CD4-positive, alpha-beta T cell treated with Interferon gamma for 1 hour (primary cell): ENCODE results near the gene ARSB.

Experiments
- DNase-seq: peaks from one replicate; pipeline ENCODE4 v3.0.0-alpha.2; 2020

The ARSB gene

GRCh38 chr5:78799266-78800017, 185.7 kb downstream of the ARSB start:
- no peak for DNase-seq

DNA sequence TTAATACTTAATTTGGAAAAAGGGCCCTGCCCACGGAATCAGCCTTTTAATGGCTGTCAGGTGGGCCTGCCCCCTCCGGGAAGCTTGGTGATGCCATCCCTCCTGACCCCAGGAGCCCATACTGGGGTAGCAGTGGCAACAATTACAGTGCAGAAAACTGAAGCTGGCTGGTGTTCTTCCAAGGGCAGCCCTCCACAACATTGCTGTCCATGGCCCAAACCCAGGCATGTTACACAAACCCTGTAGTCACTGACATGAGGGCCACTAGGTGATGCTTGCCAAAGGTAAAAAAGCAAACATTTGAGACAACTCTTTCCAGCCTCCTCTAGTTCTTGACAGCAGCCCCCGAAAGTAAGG, 186.5 kb downstream of the ARSB start:
- no peak for DNase-seq

GRCh38 chr5:78797936-78798672, 187.0 kb downstream of the ARSB start:
- no peak for DNase-seq

GRCh38 chr5:78795757-78796156, 189.4 kb downstream of the ARSB start:
- DNase-seq = no peak

GRCh38 chr5:78794693-78795215, 190.4 kb downstream of the ARSB start:
- DNase-seq = no peak

DNA sequence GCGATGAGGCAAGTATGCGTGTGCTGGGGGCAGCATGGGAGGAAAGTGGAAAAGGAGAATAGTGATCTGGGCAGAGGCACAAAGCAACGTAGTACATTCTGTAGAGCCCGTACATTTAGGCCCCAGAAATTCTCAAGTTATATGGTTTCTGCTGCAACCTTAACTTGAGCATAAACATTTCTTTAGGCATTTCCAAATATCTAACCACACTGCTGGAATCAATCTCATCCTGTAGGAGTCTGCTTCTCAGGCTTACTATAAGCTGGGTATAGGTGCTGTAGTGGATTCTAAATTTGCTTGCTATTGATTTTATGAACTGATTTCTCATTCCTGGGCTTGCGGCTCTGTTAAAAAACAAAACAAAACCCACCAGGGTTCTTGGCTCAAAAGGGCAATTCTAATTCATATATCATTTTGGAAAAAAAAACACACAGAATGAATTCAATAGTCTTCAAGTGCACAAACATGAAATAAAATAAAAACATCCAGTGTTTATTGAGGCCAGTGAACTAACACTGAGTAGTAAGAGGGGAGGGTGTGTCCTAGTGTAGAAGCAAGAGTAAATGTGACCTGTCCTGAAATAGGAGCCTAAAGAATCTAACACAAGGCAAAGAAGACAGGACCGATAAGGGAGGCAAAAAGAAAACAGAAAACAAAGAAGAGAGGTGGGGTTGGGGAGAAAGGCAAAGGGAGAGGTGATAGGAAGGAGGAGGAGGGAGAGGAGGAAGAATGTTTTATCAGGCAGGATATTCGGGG, 191.0 kb downstream of the ARSB start:
- DNase-seq = no peak

GRCh38 chr5:78792345-78793055, 192.6 kb downstream of the ARSB start:
- no peak for DNase-seq

DNA sequence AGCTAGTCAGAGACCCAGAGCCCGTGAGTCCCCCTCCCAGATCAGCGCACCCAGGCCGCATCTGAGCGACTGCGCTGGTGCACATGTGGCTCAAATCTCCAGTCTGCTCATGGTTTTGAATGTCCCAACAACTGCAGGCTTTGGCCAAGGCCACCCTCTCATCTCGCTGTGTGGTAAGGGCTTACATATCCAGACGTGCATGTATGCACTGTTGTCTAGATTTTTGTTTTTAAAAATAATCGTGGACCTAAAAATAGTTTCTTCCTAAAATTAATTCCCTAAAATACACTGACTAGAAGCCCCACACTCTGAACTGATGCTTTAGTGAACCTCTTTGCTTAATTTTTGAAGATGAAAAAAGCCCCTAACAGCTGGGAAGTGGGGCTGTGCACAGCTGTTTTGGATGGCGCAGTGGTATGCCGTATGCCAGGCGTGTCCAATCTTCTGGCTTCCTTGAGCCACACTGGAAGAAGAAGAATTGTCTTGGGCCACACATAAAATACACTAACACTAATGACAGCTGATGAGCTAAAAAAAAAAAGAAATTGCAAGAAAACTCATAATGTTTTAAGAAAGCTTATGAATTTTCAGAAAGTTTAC, 193.5 kb downstream of the ARSB start:
- no peak for DNase-seq

GRCh38 chr5:78787783-78788182, 197.3 kb downstream of the ARSB start:
- no peak for DNase-seq

- no peak for DNase-seq
Observed at GRCh38 chr5:78785454-78785853, 199.7 kb downstream of the ARSB start.

GRCh38 chr5:78783434-78784130, 201.5 kb downstream of the ARSB start:
- no peak for DNase-seq

DNA sequence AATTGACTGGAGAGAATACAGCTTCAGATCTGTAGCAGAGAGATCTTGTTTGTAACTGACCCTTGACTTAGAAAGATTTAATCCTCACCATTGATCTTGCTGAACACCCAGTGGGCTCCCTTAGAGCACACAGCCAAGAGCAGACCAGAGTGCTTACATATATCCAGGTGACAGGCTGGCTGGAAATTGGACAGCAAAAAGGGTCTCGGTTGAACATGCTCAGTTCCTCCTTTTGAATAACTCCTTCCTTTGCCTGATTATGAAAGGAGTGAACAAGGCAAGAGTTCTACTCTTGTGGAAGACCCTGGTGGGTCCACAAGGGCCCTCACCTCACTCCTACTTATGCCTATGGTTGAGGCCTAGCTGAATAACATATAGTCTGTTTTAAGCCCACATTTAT, 202.4 kb downstream of the ARSB start:
- no peak for DNase-seq

DNA sequence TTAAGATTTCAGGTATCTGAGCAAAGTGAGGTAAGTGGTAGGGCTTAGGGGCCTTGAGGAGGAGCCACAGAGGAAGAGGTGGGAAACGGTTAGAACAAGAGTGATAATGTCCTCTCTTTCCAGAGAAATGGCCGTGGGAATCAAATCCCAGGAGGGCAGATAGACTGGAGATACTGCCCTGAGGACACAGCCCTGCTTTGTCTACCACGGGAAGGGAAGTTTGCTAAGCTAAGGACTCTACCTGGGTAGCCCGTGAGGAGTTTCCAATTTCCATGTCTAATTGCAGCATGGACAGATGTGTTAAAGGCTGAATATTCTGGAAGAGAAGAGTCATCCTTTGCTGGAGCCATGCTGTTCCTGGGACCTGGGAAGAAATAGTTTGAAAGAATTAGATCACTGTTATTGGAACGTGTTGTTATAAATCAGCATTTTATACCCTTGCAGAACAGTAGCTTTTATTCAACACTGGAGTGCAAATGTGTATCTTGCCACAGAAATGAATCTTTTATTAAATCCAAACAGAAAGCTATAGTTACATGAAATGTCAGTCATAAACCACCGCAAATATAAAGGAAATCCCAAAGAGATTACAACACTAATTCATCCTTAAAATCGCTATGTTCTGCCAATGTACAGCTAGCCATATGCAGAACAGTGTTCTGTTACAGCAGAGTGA, 203.4 kb downstream of the ARSB start:
- no peak for DNase-seq

- DNase-seq = no peak
Observed at GRCh38 chr5:78779771-78780616, 205.1 kb downstream of the ARSB start.

GRCh38 chr5:78779262-78779661, 205.8 kb downstream of the ARSB start:
- DNase-seq = no peak

GRCh38 chr5:78778538-78778937, 206.6 kb downstream of the ARSB start:
- no peak for DNase-seq

GRCh38 chr5:78777901-78778300, 207.2 kb downstream of the ARSB start:
- DNase-seq = no peak

GRCh38 chr5:78776637-78777036, 208.5 kb downstream of the ARSB start:
- no peak for DNase-seq

- no peak for DNase-seq
Observed at GRCh38 chr5:78773655-78774054, 211.5 kb downstream of the ARSB start.
